HL-60 (cell line): ENCODE measurements around the gene TYROBP.

Source experiments
- GABPA ChIP-seq: IDR thresholded peaks from 2 replicates; pipeline ENCODE4 v1.6.1; 2012; ENCODE audit warnings: low read depth
- POLR2AphosphoS5 ChIP-seq: IDR thresholded peaks from 2 replicates; pipeline ENCODE4 v1.6.1; 2012; ENCODE audit warnings: low read depth
- SPI1 ChIP-seq: IDR thresholded peaks from 2 replicates; pipeline ENCODE4 v1.6.1; 2012; ENCODE audit warnings: low read depth, mild to moderate bottlenecking, borderline replicate concordance
- TF ChIP-seq, protein P1 (sequence below): IDR thresholded peaks from one replicate; pipeline ENCODE4 v1.5.1; 2011; ENCODE audit warnings: low read length, control low read depth, inconsistent platforms; ENCODE audit not compliant: insufficient read depth

DNA sequence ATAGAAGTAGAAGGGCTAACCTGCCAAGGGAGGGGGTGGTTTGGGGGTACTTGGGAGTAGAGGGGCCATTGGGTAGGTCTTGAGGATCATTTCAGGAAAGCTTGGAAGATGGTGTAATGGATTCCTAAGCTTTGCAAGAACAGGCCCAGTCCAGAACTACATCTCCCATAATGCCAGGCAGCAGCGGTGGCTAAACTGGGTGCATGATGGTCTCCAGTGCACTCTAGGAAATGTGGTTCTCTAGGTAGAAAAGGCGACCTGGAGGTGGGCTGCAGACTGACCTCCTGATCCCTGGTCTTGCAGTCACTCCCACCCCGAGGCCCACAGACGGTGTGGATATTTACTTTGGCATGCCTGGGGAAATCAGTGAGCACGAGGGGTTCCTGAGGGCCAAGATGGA, 35.9 kb downstream of the TYROBP start:
- TF ChIP-seq, protein P1, sequence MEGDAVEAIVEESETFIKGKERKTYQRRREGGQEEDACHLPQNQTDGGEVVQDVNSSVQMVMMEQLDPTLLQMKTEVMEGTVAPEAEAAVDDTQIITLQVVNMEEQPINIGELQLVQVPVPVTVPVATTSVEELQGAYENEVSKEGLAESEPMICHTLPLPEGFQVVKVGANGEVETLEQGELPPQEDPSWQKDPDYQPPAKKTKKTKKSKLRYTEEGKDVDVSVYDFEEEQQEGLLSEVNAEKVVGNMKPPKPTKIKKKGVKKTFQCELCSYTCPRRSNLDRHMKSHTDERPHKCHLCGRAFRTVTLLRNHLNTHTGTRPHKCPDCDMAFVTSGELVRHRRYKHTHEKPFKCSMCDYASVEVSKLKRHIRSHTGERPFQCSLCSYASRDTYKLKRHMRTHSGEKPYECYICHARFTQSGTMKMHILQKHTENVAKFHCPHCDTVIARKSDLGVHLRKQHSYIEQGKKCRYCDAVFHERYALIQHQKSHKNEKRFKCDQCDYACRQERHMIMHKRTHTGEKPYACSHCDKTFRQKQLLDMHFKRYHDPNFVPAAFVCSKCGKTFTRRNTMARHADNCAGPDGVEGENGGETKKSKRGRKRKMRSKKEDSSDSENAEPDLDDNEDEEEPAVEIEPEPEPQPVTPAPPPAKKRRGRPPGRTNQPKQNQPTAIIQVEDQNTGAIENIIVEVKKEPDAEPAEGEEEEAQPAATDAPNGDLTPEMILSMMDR, result no peak
- TF ChIP-seq SPI1 (no peak), POLR2AphosphoS5 (no peak), GABPA (no peak)
